Measurements from ENCODE around the gene ABCA13. TPM values are rescaled to one million over a fixed set of nuclear protein-coding genes. Genes with fewer than 3 reads are reported as not detected.

ABCA13 gene
- total and polyA plus RNA-seq, 2 donors (not counting 3 experiments of a cell fraction or from before 2014, with no cell fraction given), result 0.01 to 0.11 TPM

- intact Hi-C loops (cut with micrococcal nuclease) (no loop called here), dilution Hi-C loops (cut with MboI; ENCODE audit: extremely low pct_ligation_motif_present, low sequenced_read_pairs) (no loop called here)
- FAIRE-seq, result no peak
These were observed 457.6 kb downstream of the ABCA13 start for GRCh38 chr7:48628793-48629349.

More at GRCh38 chr7:48628793-48629349, 457.6 kb downstream of the ABCA13 start:
- ChIA-PET POLR2A (no interaction called here), CTCF (no interaction called here)
- Histone ChIP-seq H3K27me3 (ENCODE audit: control insufficient read depth in 2 of 2, insufficient read depth in 2 of 2, low read length in 2 of 2) (no peaks in the 10 kb centered on the region), H3K9ac (replicated peaks; ENCODE audit: extremely low read depth, insufficient read depth, low read length) (no peak overlapping the region), H3K9me1 (replicated peaks; ENCODE audit: control insufficient read depth, extremely low read depth, insufficient read depth, low read length) (no peaks in the 10 kb centered on the region), H3K4me1 (ENCODE audit: control insufficient read depth, extremely low read depth, insufficient read depth, low read length) (no peaks in the 10 kb centered on the region), H3K4me3 (replicated peaks in 1 of 3; ENCODE audit: insufficient read depth in 1 of 3, low read depth in 1 of 3, low read length in 3 of 3) (no peak overlapping the region), H3K79me2 (ENCODE audit: control insufficient read depth, insufficient read depth, low read length) (no peaks in the 10 kb centered on the region), H3K4me2 (ENCODE audit: insufficient read depth, low read length) (no peak overlapping the region), H3K9me3 (replicated peaks; ENCODE audit: control insufficient read depth, insufficient read depth, low read length) (no peaks in the 10 kb centered on the region), H2AFZ (ENCODE audit: low read depth, low read length) (no peak overlapping the region), H3K27ac (ENCODE audit: insufficient read depth, low read depth, low read length) (no peak overlapping the region), H4K20me1 (replicated peaks; ENCODE audit: control insufficient read depth, extremely low read depth, insufficient read depth, low read length) (no peaks in the 10 kb centered on the region), H3K36me3 (ENCODE audit: control insufficient read depth in 2 of 2, extremely low read depth in 1 of 2, insufficient read depth in 2 of 2, low read length in 2 of 2) (no peaks in the 10 kb centered on the region)
- TF ChIP-seq POLR2AphosphoS5 (IDR thresholded peaks at IDR 0.05; ENCODE audit: insufficient read depth, low read depth, low read length), result no peak
- TF ChIP-seq JUN (IDR thresholded peaks at IDR 0.05; ENCODE audit: borderline replicate concordance, insufficient read depth, insufficient read length, low read depth), result no peak
- TF ChIP-seq POLR2A (IDR thresholded peaks at IDR 0.05; ENCODE audit: low read depth, low read length), result no peak
- no peak for TF ChIP-seq MAX (IDR thresholded peaks at IDR 0.05; ENCODE audit: insufficient read depth, insufficient read length)
- TF ChIP-seq FOS (IDR thresholded peaks at IDR 0.05; ENCODE audit: borderline replicate concordance, insufficient read depth, low read length), result no peak
- TF ChIP-seq EZH2 (IDR thresholded peaks at IDR 0.05; ENCODE audit: borderline replicate concordance, low read depth, low read length, severe bottlenecking), result no peak
- TF ChIP-seq MYC (IDR thresholded peaks at IDR 0.05; ENCODE audit: low read depth, low read length), result no peak
- TF ChIP-seq GATA2 (IDR thresholded peaks at IDR 0.05; ENCODE audit: insufficient read depth, insufficient read length, low read depth, low read length), result no peak
- TF ChIP-seq, protein P1, sequence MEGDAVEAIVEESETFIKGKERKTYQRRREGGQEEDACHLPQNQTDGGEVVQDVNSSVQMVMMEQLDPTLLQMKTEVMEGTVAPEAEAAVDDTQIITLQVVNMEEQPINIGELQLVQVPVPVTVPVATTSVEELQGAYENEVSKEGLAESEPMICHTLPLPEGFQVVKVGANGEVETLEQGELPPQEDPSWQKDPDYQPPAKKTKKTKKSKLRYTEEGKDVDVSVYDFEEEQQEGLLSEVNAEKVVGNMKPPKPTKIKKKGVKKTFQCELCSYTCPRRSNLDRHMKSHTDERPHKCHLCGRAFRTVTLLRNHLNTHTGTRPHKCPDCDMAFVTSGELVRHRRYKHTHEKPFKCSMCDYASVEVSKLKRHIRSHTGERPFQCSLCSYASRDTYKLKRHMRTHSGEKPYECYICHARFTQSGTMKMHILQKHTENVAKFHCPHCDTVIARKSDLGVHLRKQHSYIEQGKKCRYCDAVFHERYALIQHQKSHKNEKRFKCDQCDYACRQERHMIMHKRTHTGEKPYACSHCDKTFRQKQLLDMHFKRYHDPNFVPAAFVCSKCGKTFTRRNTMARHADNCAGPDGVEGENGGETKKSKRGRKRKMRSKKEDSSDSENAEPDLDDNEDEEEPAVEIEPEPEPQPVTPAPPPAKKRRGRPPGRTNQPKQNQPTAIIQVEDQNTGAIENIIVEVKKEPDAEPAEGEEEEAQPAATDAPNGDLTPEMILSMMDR (IDR thresholded peaks at IDR 0.05; ENCODE audit: extremely low read depth in 1 of 2, insufficient read depth in 1 of 2, low read depth in 1 of 2, low read length in 2 of 2), result no peak
- BruUV-seq (replicated peaks), result no TSS peak
- DNase-seq (ENCODE audit: low read depth, low spot score), result no peak
